H1 (cell line): Measurements from ENCODE around the gene POU6F2. TPM values are rescaled to one million over a fixed set of nuclear protein-coding genes. Genes with fewer than 3 reads are reported as not detected.

ENCODE experiments used
- CTCF ChIA-PET: fragments of 300-600 bp; sonication (Branson Sonifier 250); formaldehyde crosslinking; loops from one replicate; lab custom pipeline; 2021; ENCODE audit not compliant: partially characterized antibody; lab: Charles Lee
- POLR2A ChIA-PET: fragments of 300-600 bp; sonication (Branson Sonifier 250); formaldehyde crosslinking; loops from one replicate; lab custom pipeline; 2021; ENCODE audit warnings: inconsistent platforms; ENCODE audit not compliant: partially characterized antibody; lab: Charles Lee
- DNase-seq, 2 experiments: peaks; one replicate each; pipeline versions ENCODE4 v3.0.0 to v3.0.0-alpha.2; 2010 to 2022; ENCODE audit warnings: low spot score in 2 of 2, low read depth in 1 of 2, mixed read lengths in 1 of 2
- FAIRE-seq: peaks from 2 replicates; lab custom pipeline; 2011; peaks lifted over from hg19 to GRCh38; lab: Jason Lieb, UNC
- H2AFZ ChIP-seq: 2 replicates; pipeline ENCODE4 v1.8.1; 2012; ENCODE audit warnings: low read length, inconsistent platforms
- H2AK5ac ChIP-seq: 2 replicates; pipeline ENCODE4 v1.6.1; 2013; ENCODE audit warnings: low read depth, low read length
- H2BK120ac ChIP-seq: replicated peaks from 2 replicates; pipeline ENCODE3; 2013; ENCODE audit warnings: low read depth, low read length, inconsistent platforms
- H2BK12ac ChIP-seq: 2 replicates; pipeline ENCODE4 v1.6.1; 2013; ENCODE audit warnings: low read depth, low read length
- H2BK15ac ChIP-seq: 2 replicates; pipeline ENCODE4 v1.6.1; 2013; ENCODE audit warnings: low read length
- H2BK20ac ChIP-seq: 2 replicates; pipeline ENCODE4 v1.6.1; 2013; ENCODE audit warnings: low read length
- H2BK5ac ChIP-seq: 2 replicates; pipeline ENCODE4 v1.6.1; 2013; ENCODE audit warnings: low read depth, low read length
- H3K14ac ChIP-seq: 2 replicates; pipeline ENCODE4 v1.6.1; 2013; ENCODE audit warnings: inconsistent platforms; ENCODE audit not compliant: insufficient read length
- H3K18ac ChIP-seq: 2 replicates; pipeline ENCODE4 v1.6.1; 2013; ENCODE audit warnings: low read length; ENCODE audit errors: extremely low read depth
- H3K23ac ChIP-seq: 2 replicates; pipeline ENCODE4 v1.6.1; 2013; ENCODE audit warnings: inconsistent platforms; ENCODE audit not compliant: insufficient read length
- H3K23me2 ChIP-seq: 2 replicates; pipeline ENCODE4 v1.6.1; 2013; ENCODE audit warnings: low read depth, low read length
- H3K27ac ChIP-seq: 2 replicates; pipeline ENCODE4 v1.6.1; 2011; ENCODE audit warnings: low read depth, low read length, inconsistent platforms
- H3K27me3 ChIP-seq, 4 experiments: replicated peaks in 1 of 4; 1 replicate in 1 of 4; 2 replicates in 3 of 4; pipeline versions ENCODE4 v1.6.1 to v1.8.1; 2011 to 2013; ENCODE audit warnings: low read length in 3 of 4, mild to moderate bottlenecking in 3 of 4, inconsistent platforms in 2 of 4, mixed read lengths in 2 of 4, moderate library complexity in 1 of 4; ENCODE audit not compliant: control insufficient read depth in 3 of 4, insufficient read depth in 3 of 4; ENCODE audit errors: extremely low read depth in 1 of 4
- H3K36me3 ChIP-seq, 4 experiments: 2 replicates each; pipeline versions ENCODE4 v1.6.1 to v1.8.1; 2011 to 2013; ENCODE audit warnings: mild to moderate bottlenecking in 4 of 4, low read length in 3 of 4, moderate library complexity in 2 of 4, control low read depth in 1 of 4, inconsistent platforms in 1 of 4; ENCODE audit not compliant: insufficient read depth in 4 of 4, control insufficient read depth in 2 of 4
- H3K4ac ChIP-seq: replicated peaks from 2 replicates; pipeline ENCODE3; 2013; ENCODE audit warnings: low read length, low read depth, mixed read lengths, inconsistent platforms; ENCODE audit not compliant: insufficient read length
- H3K4me1 ChIP-seq, 4 experiments: replicated peaks in 1 of 4; 1 replicate in 1 of 4; 2 replicates in 3 of 4; pipeline versions ENCODE4 v1.6.1 to v1.8.1; 2011 to 2013; ENCODE audit warnings: low read length in 3 of 4, inconsistent platforms in 2 of 4, mixed read lengths in 1 of 4; ENCODE audit not compliant: insufficient read depth in 4 of 4, control insufficient read depth in 3 of 4
- H3K4me2 ChIP-seq, 2 experiments: 2 replicates each; pipeline versions ENCODE4 v1.6.1 to v1.8.1; 2011 to 2013; ENCODE audit warnings: low read depth in 2 of 2, low read length in 2 of 2, control low read depth in 1 of 2, inconsistent platforms in 1 of 2, mild to moderate bottlenecking in 1 of 2; ENCODE audit not compliant: insufficient read depth in 1 of 2
- H3K4me3 ChIP-seq, 4 experiments: fragments of 200-600, 300-600 bp in 1 of 4; sonication (generic), shearing (Covaris generic), sonication (Bioruptor Twin) in 1 of 4; 2 replicates each; pipeline versions ENCODE4 v1.5.1 to v1.8.1; 2011 to 2016; ENCODE audit warnings: low read length in 4 of 4, low read depth in 3 of 4, control low read depth in 2 of 4, inconsistent platforms in 2 of 4, mild to moderate bottlenecking in 2 of 4, mixed read lengths in 1 of 4, moderate library complexity in 1 of 4; ENCODE audit not compliant: insufficient read depth in 2 of 4; ENCODE audit errors: extremely low read depth in 1 of 4
- H3K56ac ChIP-seq: replicated peaks from 2 replicates; pipeline ENCODE3; 2013; ENCODE audit warnings: low read depth, mild to moderate bottlenecking, mixed read lengths, low read length, inconsistent platforms; ENCODE audit not compliant: insufficient read length
- H3K79me1 ChIP-seq: 2 replicates; pipeline ENCODE4 v1.6.1; 2013; ENCODE audit warnings: low read depth, low read length, control low read depth
- H3K79me2 ChIP-seq, 2 experiments: 2 replicates each; pipeline versions ENCODE4 v1.6.1 to v1.8.1; 2012 to 2013; ENCODE audit warnings: low read length in 2 of 2, mild to moderate bottlenecking in 2 of 2, inconsistent platforms in 1 of 2; ENCODE audit not compliant: insufficient read depth in 2 of 2, control insufficient read depth in 1 of 2
- H3K9ac ChIP-seq, 4 experiments: replicated peaks in 1 of 4; 1 replicate in 1 of 4; 2 replicates in 3 of 4; pipeline versions ENCODE4 v1.6.1 to v1.8.1; 2011 to 2013; ENCODE audit warnings: low read depth in 3 of 4, low read length in 3 of 4, control low read depth in 2 of 4, mild to moderate bottlenecking in 2 of 4, moderate library complexity in 2 of 4, inconsistent platforms in 1 of 4; ENCODE audit errors: extremely low read depth in 1 of 4
- H3K9me3 ChIP-seq, 2 experiments: 2 replicates each; pipeline versions ENCODE4 v1.6.1 to v1.8.1; 2012 to 2013; ENCODE audit warnings: mild to moderate bottlenecking in 2 of 2, moderate library complexity in 2 of 2, control low read depth in 1 of 2, inconsistent platforms in 1 of 2, low read depth in 1 of 2, low read length in 1 of 2, mixed read lengths in 1 of 2; ENCODE audit not compliant: insufficient read depth in 2 of 2
- H4K20me1 ChIP-seq, 2 experiments: replicated peaks in 1 of 2; 2 replicates each; pipeline versions ENCODE3 to v1.8.1; 2011 to 2013; ENCODE audit warnings: inconsistent platforms in 2 of 2, low read length in 2 of 2, mild to moderate bottlenecking in 1 of 2; ENCODE audit not compliant: insufficient read depth in 2 of 2, control insufficient read depth in 1 of 2
- H4K5ac ChIP-seq: 2 replicates; pipeline ENCODE4 v1.6.1; 2013; ENCODE audit warnings: low read length, low read depth, mixed read lengths, inconsistent platforms; ENCODE audit not compliant: insufficient read length
- H4K8ac ChIP-seq: 2 replicates; pipeline ENCODE4 v1.8.0; 2013; ENCODE audit warnings: mild to moderate bottlenecking, moderate library complexity, low read length, inconsistent platforms; ENCODE audit not compliant: insufficient read depth; ENCODE audit errors: extremely low read depth
- H4K91ac ChIP-seq: replicated peaks from 2 replicates; pipeline ENCODE3; 2013; ENCODE audit warnings: low read length, mixed read lengths, inconsistent platforms; ENCODE audit not compliant: insufficient read length
- CTCF ChIP-seq, 3 experiments: IDR thresholded peaks; 1 replicate in 2 of 3; 2 replicates in 1 of 3; pipeline versions ENCODE4 v1.5.1 to v1.6.1; 2011; ENCODE audit warnings: low read length in 3 of 3, mild to moderate bottlenecking in 3 of 3, inconsistent platforms in 2 of 3, low read depth in 1 of 3, moderate library complexity in 1 of 3; ENCODE audit not compliant: insufficient read depth in 1 of 3; ENCODE audit errors: control extremely low read depth in 1 of 3
- EZH2 ChIP-seq: fragments of 200-600 bp; sonication (generic); IDR thresholded peaks from 2 replicates; pipeline ENCODE4 v1.7.1; 2012; ENCODE audit warnings: low read depth, mild to moderate bottlenecking, moderate library complexity, low read length, inconsistent platforms; ENCODE audit not compliant: severe bottlenecking
- KDM1A ChIP-seq: fragments of 200-600, 300-600 bp; sonication (generic); IDR thresholded peaks from 2 replicates; pipeline ENCODE4 v1.7.1; 2016; ENCODE audit warnings: mild to moderate bottlenecking, low read length, borderline replicate concordance
- NRF1 ChIP-seq: IDR thresholded peaks from 2 replicates; pipeline ENCODE4 v1.6.1; 2011; ENCODE audit warnings: mild to moderate bottlenecking, low read depth, low read length, improper control_type of control experiment
- RAD21 ChIP-seq, 2 experiments: IDR thresholded peaks in 1 of 2; conservative IDR thresholded peaks in 1 of 2; 2 replicates each; pipeline ENCODE4 v1.6.1; 2011; ENCODE audit warnings: low read depth in 2 of 2, low read length in 2 of 2, improper control_type of control experiment in 1 of 2, inconsistent platforms in 1 of 2, mild to moderate bottlenecking in 1 of 2, moderate library complexity in 1 of 2
- TCF12 ChIP-seq: IDR thresholded peaks from 2 replicates; pipeline ENCODE4 v1.6.1; 2011; ENCODE audit warnings: low read depth, mild to moderate bottlenecking, low read length
- WGBS, 2 experiments: shearing (Covaris generic) in 1 of 2; methylation state at CpG; one replicate each; pipeline versions ENCODE4 v1.1.6 to v1.1.7; 2013 to 2015; ENCODE audit warnings: low lambda C conversion rate in 2 of 2, mixed read lengths in 2 of 2, inconsistent platforms in 1 of 2, low coverage in 1 of 2, missing lambda C conversion rate in 1 of 2; ENCODE audit not compliant: insufficient replicate concordance in 2 of 2, insufficient coverage in 1 of 2, insufficient read length in 1 of 2; ENCODE audit errors: extremely low coverage in 1 of 2, missing lambda C conversion rate in 1 of 2; 5-methylcytosine and 5-hydroxymethylcytosine counted together
- polyA plus RNA-seq, 7 experiments: library from polyadenylated mRNA; depleted of rRNA in 3 of 7; stranded (reverse) in 5 of 7; unstranded in 2 of 7; fragments of >200 nt in 5 of 7; fragments of 200-250 nt in 2 of 7; gene quantifications; 1 replicate in 5 of 7; 2 replicates in 1 of 7; 4 replicates in 1 of 7; pipeline versions ENCODE4 v1.2.1 to v1.2.3, GENCODE V29; 2011 to 2013; ENCODE audit warnings: missing spikeins in 2 of 7, mixed read lengths in 2 of 7
- total RNA-seq: library from RNA; stranded (reverse); fragmentation: NEBNext Ultra II Directional; extraction: Animal tissue kit (Norgen Biotek cat#: 25700); gene quantifications from 2 replicates; pipeline ENCODE4 v1.2.1, GENCODE V29; 2021

The POU6F2 gene
- total and polyA plus RNA-seq, 2 of the 8 experiments (the other 6 are each of a cell fraction or from before 2014, with no cell fraction given), result 1.1 to 2.0 TPM

- 89% methylated on average over 5 of the region's 5 CpGs; no CpG with 5 or more reads in 1 of the 2 experiments for WGBS, 2 experiments
- Histone ChIP-seq H4K5ac (no peak overlapping the region), H2BK120ac (no peak overlapping the region)
These were observed 175.9 kb downstream of the POU6F2 start for GRCh38 chr7:39153647-39154046.

More at GRCh38 chr7:39153647-39154046, 175.9 kb downstream of the POU6F2 start:
- no peak overlapping the region for H2BK5ac ChIP-seq
- H4K8ac ChIP-seq, result no peak overlapping the region
- H3K14ac ChIP-seq, result no peak overlapping the region
- H3K36me3 ChIP-seq, result no peaks in the 10 kb centered on the region
- H3K56ac ChIP-seq, result no peak overlapping the region
- no peak overlapping the region for H3K9ac ChIP-seq
- ChIA-PET POLR2A (no interaction called here), CTCF (interaction anchor here (0.8 to 2.5 kb wide), 10 partner anchors 11 to 225 kb away, joined by 3 to 7 read pairs (median 4); no protein-coding TSS in a partner anchor)
- no peak for TF ChIP-seq NRF1
- TF ChIP-seq TCF12, result no peak
- no peak for TF ChIP-seq KDM1A
- peak; percentile 32 to 48 (median 43) for TF ChIP-seq CTCF (IDR thresholded peaks at IDR 0.05; ENCODE audit: control extremely low read depth in 1 of 3, insufficient read depth in 1 of 3, low read depth in 1 of 3, low read length in 3 of 3)
- no peak for TF ChIP-seq EZH2
- TF ChIP-seq RAD21 (IDR thresholded peaks at IDR 0.05 in 1 of 2, conservative IDR thresholded peaks at IDR 0.05 in 1 of 2; ENCODE audit: low read depth in 2 of 2, low read length in 2 of 2), result peak; percentile 31 to 49; a peak in 3 of 4 replicates
- H4K20me1 ChIP-seq, result no peaks in the 10 kb centered on the region
- H3K79me1 ChIP-seq, result no peaks in the 10 kb centered on the region
- no peak overlapping the region for H3K18ac ChIP-seq
- H2AFZ ChIP-seq, result no peak overlapping the region
- no peak overlapping the region for H3K27ac ChIP-seq
- H3K79me2 ChIP-seq, result no peaks in the 10 kb centered on the region
- no peaks in the 10 kb centered on the region for H3K4me1 ChIP-seq
- H2BK20ac ChIP-seq, result no peak overlapping the region
- H3K27me3 ChIP-seq, result no peaks in the 10 kb centered on the region
- DNase-seq, result no peak
- peak; percentile 75 for FAIRE-seq
- no peak overlapping the region for H4K91ac ChIP-seq
- H2BK12ac ChIP-seq, result no peak overlapping the region
- H3K4me2 ChIP-seq, result no peak overlapping the region
- no peaks in the 10 kb centered on the region for H3K9me3 ChIP-seq
- no peak overlapping the region for H2BK15ac ChIP-seq
- no peaks in the 10 kb centered on the region for H3K23me2 ChIP-seq
- H2AK5ac ChIP-seq, result no peak overlapping the region
- H3K23ac ChIP-seq, result no peak overlapping the region
- no peak overlapping the region for H3K4me3 ChIP-seq
- no peak overlapping the region for H3K4ac ChIP-seq
